ENCODE results near the gene MND1. TPM values are rescaled to one million over a fixed set of nuclear protein-coding genes. Genes with fewer than 3 reads are reported as not detected.
"Not testable (repeated sequence)": the region's sequence is repeated elsewhere in the genome, so short reads cannot be mapped to it uniquely, and the experiment has no call there.

The MND1 gene
- total and polyA plus RNA-seq, 5 experiments from 2014 or later = not detected

DNA sequence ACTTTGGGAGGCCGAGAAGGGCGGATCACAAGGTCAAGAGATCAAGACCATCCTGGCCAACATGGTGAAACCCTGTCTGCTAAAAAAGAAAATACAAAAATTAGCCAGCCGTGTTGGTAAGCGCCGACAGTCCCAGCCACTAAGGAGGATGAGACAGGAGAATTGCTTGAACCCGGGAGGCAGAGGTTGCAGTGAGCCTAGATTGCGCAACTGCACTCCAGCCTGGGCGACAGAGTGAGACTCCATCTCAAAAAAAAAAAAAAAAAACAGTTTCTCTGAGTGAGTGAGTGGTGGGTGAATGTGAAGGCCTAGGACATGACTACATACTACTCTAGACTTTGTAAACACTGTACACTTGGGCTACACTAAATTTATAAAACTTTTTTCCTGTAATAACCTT is 72.0 kb downstream of the MND1 start:
- H3K27ac Mint-ChIP-seq, H3K27me3 Mint-ChIP-seq, ATAC-seq, H3K4me3 Mint-ChIP-seq, H3K9me3 Mint-ChIP-seq, H3K36me3 Mint-ChIP-seq, DNase-seq: not testable (repeated sequence)
- POLR2A ChIA-PET = interaction anchor here (0.7 to 1.2 kb wide), 3 partner anchors 27 to 129 kb away, joined by 3 to 8 read pairs (median 4); no protein-coding TSS in a partner anchor
- peaks cover 1 to 14% (median 11%) of the 10 kb centered on the region in 4 donors for H3K4me1 Mint-ChIP-seq

DNA sequence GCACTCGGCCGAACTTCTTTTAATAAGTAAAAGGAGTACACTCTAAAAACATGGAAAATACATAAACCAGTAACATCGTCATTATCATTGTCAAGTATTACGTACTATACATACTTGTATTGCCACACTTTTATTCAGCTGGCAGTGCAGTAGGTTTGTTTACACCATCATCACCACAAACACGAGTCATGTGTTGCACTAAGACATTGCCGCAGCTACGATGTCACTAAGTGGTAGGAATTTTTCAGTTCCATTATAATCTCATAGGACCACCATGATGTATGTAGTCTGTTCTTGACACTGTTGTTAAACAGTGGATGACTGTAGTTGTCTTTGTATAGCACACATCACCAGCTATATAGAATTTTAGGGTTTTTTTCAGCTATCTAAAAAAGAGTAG is 73.6 kb downstream of the MND1 start:
- H3K9me3 Mint-ChIP-seq = no peaks in the 10 kb centered on the region
- H3K4me3 Mint-ChIP-seq = no peak overlapping the region
- peak overlapping the region in 2 of 10 donors; percentile 4 to 19 for H3K27ac Mint-ChIP-seq
- no peak for DNase-seq
- no peaks in the 10 kb centered on the region for H3K27me3 Mint-ChIP-seq
- ATAC-seq = no peak
- POLR2A ChIA-PET = interaction anchor here (0.9 kb wide), 1 partner anchor 14 kb away, joined by 4 read pairs; no protein-coding TSS in a partner anchor
- H3K36me3 Mint-ChIP-seq = no peaks in the 10 kb centered on the region
- H3K4me1 Mint-ChIP-seq = peaks cover 0 to 11% (median 7%) of the 10 kb centered on the region in 4 donors

GRCh38 chr4:153418558-153418957 is 74.1 kb downstream of the MND1 start:
- ATAC-seq (no peak), DNase-seq (no peak)
- no peak overlapping the region for H3K4me3 Mint-ChIP-seq
- no peaks in the 10 kb centered on the region for H3K27me3 Mint-ChIP-seq
- H3K9me3 Mint-ChIP-seq = no peaks in the 10 kb centered on the region
- H3K27ac Mint-ChIP-seq = peak overlapping the region in 6 of 10 donors; percentile 4 to 48 (median 8)
- no peaks in the 10 kb centered on the region for H3K36me3 Mint-ChIP-seq
- peaks cover 0 to 11% (median 7%) of the 10 kb centered on the region in 4 donors for H3K4me1 Mint-ChIP-seq
- POLR2A ChIA-PET = interaction anchor here (0.9 kb wide), 1 partner anchor 14 kb away, joined by 4 read pairs; no protein-coding TSS in a partner anchor

GRCh38 chr4:153419029-153419428 is 74.5 kb downstream of the MND1 start:
- H3K4me1 Mint-ChIP-seq = peaks cover 0 to 11% (median 7%) of the 10 kb centered on the region in 4 donors
- no peak overlapping the region for H3K4me3 Mint-ChIP-seq
- POLR2A ChIA-PET = no interaction called here
- no peaks in the 10 kb centered on the region for H3K9me3 Mint-ChIP-seq
- H3K27ac Mint-ChIP-seq = peak overlapping the region in 7 of 10 donors; percentile 4 to 83 (median 26)
- no peaks in the 10 kb centered on the region for H3K27me3 Mint-ChIP-seq
- H3K36me3 Mint-ChIP-seq = no peaks in the 10 kb centered on the region
- ATAC-seq = no peak
- DNase-seq = no peak

DNA sequence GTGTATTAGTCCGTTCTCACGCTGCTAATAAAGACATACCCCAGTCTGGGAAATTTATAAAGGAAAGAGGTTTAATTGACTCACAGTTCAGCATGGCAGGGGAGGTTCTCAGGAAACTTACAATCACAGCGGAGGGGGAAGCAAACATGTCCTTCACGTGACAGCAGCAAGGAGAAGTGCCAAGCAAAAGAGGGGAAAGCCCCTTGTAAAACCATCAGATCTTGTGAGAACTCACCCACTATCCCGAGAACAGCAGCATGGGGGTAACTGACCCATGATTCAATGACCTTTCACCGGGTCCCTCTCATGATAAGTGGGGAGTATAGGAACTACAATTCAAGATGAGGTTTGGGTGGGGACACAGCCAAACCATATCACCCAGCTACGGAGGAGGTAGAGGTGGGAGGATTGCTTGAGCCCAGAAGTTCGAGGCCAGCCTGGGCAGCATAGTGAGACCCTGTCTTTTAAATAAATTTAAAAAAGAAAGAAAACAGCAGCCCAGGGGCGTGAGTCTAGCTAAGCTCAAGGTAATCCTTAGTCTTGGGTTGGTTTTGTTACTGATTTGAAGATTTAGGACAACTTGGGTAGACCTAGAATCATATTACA is 75.3 kb downstream of the MND1 start:
- no peaks in the 10 kb centered on the region for H3K27me3 Mint-ChIP-seq
- POLR2A ChIA-PET = no interaction called here
- no peaks in the 10 kb centered on the region for H3K9me3 Mint-ChIP-seq
- H3K4me1 Mint-ChIP-seq = peaks cover 2 to 14% (median 10%) of the 10 kb centered on the region in 4 donors
- H3K4me3 Mint-ChIP-seq = no peak overlapping the region
- H3K36me3 Mint-ChIP-seq = no peaks in the 10 kb centered on the region
- peak overlapping the region in 4 of 10 donors; percentile 7 to 83 (median 41) for H3K27ac Mint-ChIP-seq
- DNase-seq (no peak), ATAC-seq (no peak)

DNA sequence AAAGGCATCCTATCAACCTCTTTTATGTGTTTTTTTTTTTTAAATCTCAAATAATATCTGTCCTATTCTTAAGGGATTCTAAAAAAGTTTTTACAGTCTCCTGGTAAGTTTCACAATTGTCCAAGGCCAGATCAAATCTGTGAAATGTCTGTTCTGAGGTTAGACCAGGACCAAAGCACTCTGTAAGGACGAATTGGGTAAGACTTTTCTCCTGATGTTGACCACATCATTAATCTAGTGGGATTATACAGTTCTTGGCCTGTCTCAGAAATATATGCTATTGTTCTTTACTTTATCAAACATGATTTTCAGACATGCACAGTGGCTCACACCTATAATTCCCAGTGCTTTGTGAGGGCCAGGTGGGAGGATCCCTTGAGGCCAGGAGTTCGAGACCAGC is 75.9 kb downstream of the MND1 start:
- peaks cover 2 to 15% (median 10%) of the 10 kb centered on the region in 4 donors for H3K4me1 Mint-ChIP-seq
- POLR2A ChIA-PET = no interaction called here
- DNase-seq (no peak), ATAC-seq (no peak)
- H3K27ac Mint-ChIP-seq = peak overlapping the region in 3 of 10 donors; percentile 28 to 35 (median 34)
- H3K27me3 Mint-ChIP-seq = no peaks in the 10 kb centered on the region
- H3K9me3 Mint-ChIP-seq = no peaks in the 10 kb centered on the region
- H3K4me3 Mint-ChIP-seq = no peak overlapping the region
- H3K36me3 Mint-ChIP-seq = no peaks in the 10 kb centered on the region

DNA sequence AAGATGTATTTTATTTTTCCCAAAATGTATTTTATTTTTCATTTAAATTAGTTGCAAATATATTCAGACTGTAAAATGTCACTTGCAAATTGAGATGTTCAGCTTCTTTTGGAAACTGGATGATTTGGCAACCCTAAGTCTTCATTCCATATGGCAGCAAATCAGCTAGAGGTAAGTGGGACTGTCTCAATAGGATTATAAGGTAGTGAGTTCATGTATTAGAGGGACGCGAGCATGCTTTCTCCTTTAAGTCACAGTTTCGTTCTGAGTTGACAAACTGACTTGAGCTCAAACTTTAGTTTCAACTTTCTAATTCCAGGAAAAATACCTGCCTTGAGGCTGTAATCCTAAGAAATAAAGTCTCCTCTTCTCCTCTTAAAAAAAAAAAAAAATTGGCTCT is 77.5 kb downstream of the MND1 start:
- DNase-seq = no peak
- POLR2A ChIA-PET = no interaction called here
- H3K4me1 Mint-ChIP-seq = peaks cover 2 to 30% (median 22%) of the 10 kb centered on the region in 4 donors

DNA sequence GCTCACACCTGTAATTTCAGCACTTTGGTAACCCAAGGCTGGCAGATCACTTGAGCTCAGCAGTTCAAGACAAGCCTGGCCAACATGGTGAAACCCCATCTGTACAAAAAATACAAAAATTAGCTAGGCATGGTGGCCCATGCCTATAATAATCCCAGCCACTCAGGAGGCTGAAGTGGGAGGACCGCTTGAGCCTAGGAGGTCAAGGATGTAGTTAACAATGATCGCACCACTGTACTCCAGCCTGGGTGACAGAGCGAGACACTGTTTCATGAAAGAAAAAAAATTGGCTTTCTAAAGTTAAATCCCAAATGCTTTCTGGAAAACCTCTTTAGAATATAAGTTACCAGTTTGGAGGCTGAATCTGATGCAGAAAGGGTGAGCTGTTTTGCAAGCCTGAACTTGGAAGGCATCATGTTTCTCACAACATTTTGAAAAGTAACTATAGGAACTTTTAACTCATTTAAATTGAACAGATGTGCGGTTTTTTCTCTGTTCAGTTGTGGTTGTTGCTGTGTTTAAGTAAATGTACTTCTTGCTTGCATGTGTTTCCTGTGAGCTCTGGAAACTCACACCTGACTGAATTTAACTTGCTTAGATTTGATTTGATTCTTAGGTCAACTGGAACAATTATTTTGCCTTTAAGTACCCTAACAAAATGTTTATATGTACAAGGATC is 81.9 kb downstream of the MND1 start:
- Mint-ChIP-seq H3K27ac (peak overlapping the region; percentile 89 to 98 (median 95)), H3K4me3 (peak overlapping the region; percentile 52 to 85 (median 68)), H3K36me3 (no peaks in the 10 kb centered on the region), H3K4me1 (peaks cover 20 to 62% (median 56%) of the 10 kb centered on the region in 4 donors), H3K27me3 (no peaks in the 10 kb centered on the region), H3K9me3 (no peaks in the 10 kb centered on the region)
- DNase-seq (peak in 6 of 10 donors; percentile 24 to 86 (median 66)), ATAC-seq (peak; percentile 87 to 92)
- POLR2A ChIA-PET = interaction anchor here (0.6 to 3.7 kb wide), 14 partner anchors 11 to 702 kb away, joined by 3 to 31 read pairs (median 4); partner anchors contain the start of gene TMEM131L

More for the DNA sequence above, 77.5 kb downstream of the MND1 start:
- peak overlapping the region in 1 of 10 donors; percentile 38 for H3K27ac Mint-ChIP-seq
- H3K4me3 Mint-ChIP-seq = no peak overlapping the region
- no peaks in the 10 kb centered on the region for H3K27me3 Mint-ChIP-seq
- no peak for ATAC-seq
- no peaks in the 10 kb centered on the region for H3K9me3 Mint-ChIP-seq
- H3K36me3 Mint-ChIP-seq = no peaks in the 10 kb centered on the region

GRCh38 chr4:153427363-153428071 is 83.0 kb downstream of the MND1 start:
- Mint-ChIP-seq H3K36me3 (no peaks in the 10 kb centered on the region), H3K4me1 (peaks cover 21 to 67% (median 59%) of the 10 kb centered on the region in 4 donors), H3K27me3 (no peaks in the 10 kb centered on the region), H3K9me3 (no peaks in the 10 kb centered on the region), H3K27ac (peak overlapping the region; percentile 89 to 98 (median 95)), H3K4me3 (peak overlapping the region in 8 of 10 donors; percentile 34 to 78 (median 60))
- DNase-seq (no peak), ATAC-seq (no peak)
- POLR2A ChIA-PET = interaction anchor here (0.7 to 3.7 kb wide), 3 partner anchors 39 to 69 kb away, joined by 3 to 31 read pairs (median 3); partner anchors contain the start of gene TMEM131L

DNA sequence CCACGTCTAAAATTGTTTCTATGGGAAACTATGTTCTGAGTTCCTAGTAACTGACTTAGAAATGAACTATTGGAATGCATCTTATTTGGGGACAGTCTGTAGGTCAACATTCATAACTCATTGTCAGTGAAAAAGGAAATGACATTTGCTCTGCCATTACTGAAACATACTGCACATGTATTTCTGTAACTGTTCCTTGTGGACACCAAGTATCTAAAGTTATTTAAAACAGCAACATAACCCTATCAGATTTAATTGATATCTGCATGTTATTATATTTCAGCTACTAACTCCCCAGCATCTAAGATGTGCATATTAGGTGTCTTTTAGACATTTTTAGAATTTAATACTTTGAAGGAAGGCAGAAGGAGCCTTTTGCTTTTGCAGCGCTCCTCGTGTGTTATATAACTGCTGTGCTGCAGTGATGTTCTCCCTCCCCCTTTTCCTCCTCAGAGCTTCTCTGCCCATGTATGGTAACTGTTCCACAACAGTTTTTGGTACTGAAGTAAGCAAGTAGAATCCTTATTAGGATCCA is 84.5 kb downstream of the MND1 start:
- POLR2A ChIA-PET = interaction anchor here (0.8 to 2.2 kb wide), 6 partner anchors 10 to 148 kb away, joined by 3 to 17 read pairs (median 4); partner anchors contain the start of gene TMEM131L
- DNase-seq = peak in 4 of 10 donors; percentile 17 to 61 (median 44)
- Mint-ChIP-seq H3K9me3 (no peaks in the 10 kb centered on the region), H3K4me3 (peak overlapping the region; percentile 34 to 76 (median 66)), H3K4me1 (peaks cover 27 to 80% (median 70%) of the 10 kb centered on the region in 4 donors), H3K27ac (peak overlapping the region; percentile 84 to 98 (median 92)), H3K36me3 (no peaks in the 10 kb centered on the region), H3K27me3 (no peaks in the 10 kb centered on the region)
- ATAC-seq = peak; percentile 43 to 53

DNA sequence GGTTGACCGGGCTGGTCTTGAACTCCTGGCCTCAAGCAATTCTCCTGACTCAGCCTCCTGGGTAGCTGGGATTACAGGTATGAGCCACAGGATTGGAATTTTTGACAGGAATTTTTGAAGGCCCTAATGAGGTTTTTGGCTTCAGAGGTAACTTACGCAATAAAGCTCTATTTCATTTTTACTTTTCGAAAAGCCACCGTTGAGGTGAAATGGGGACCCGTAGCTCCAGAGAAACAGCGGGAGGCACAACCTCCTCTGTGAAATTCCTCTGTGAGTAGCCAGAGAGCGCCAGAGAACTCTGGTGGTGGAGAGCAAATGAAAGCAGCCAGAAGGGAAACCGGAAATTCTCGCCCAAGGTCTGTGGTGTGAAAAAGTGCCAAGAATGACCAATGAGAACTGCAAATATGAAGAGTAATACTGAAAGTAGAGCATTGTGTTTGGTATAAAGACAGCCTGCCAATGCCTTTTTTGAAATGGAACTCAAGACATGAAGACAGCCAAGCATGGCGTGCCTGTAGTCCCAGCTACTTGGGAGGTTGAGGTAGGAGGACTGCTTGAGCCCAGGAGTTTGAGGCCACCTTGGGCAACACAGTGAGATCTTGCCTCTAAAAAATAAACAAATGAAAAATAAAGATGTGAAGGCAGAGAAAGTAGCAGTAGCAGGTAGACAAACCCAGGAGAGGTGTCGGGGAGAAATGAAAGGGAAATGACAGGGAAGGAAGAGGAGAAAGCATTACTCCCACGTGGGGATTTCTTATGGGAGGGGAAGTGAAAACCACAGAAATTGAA is 88.7 kb downstream of the MND1 start:
- Mint-ChIP-seq H3K4me1 (peaks cover 27 to 84% (median 69%) of the 10 kb centered on the region in 4 donors), H3K27ac (peak overlapping the region; percentile 85 to 99 (median 93)), H3K9me3 (no peaks in the 10 kb centered on the region), H3K4me3 (peak overlapping the region; percentile 68 to 96 (median 86)), H3K27me3 (no peaks in the 10 kb centered on the region), H3K36me3 (no peaks in the 10 kb centered on the region)
- ATAC-seq (peak; percentile 52 to 68), DNase-seq (peak in 9 of 10 donors; percentile 15 to 75 (median 43))
- POLR2A ChIA-PET = interaction anchor here (0.7 to 3.7 kb wide), 7 partner anchors 34 to 141 kb away, joined by 3 to 25 read pairs (median 3); partner anchors contain the start of gene TMEM131L

All from naive thymus-derived CD8-positive, alpha-beta T cell (primary cell).